GM19324 (cell line): ENCODE results near the gene PYHIN1.
"Not testable (repeated sequence)": the region's sequence is repeated elsewhere in the genome, so short reads cannot be mapped to it uniquely, and the experiment has no call there.

Source experiments
- ATAC-seq: cut with Tn5 transposase; IDR thresholded peaks from one replicate; pipeline ENCODE4 v1.9.1; 2021; ENCODE audit warnings: mild to moderate bottlenecking, moderate library complexity; ENCODE audit not compliant: unreplicated experiment, low FRiP score

The PYHIN1 gene

DNA sequence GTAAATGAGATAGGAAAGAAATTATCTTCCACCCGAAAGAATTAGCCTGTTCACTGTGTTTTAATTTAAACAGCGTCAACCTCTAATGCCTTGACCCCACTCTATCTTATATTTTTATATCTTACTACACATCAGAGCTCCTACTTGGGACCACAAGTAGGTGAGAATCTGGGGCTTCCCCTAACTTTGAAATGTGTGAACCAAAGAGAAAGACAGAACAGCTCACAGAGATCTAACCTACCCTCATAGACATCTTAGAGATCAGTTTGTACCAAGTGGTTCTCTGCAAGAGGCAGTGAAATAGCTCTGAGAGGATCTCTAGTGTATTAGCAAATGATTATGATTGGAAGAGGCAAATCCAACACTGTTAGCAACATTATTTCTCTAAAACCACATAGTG, 47.4 kb downstream of the PYHIN1 start:
- ATAC-seq: no peak

DNA sequence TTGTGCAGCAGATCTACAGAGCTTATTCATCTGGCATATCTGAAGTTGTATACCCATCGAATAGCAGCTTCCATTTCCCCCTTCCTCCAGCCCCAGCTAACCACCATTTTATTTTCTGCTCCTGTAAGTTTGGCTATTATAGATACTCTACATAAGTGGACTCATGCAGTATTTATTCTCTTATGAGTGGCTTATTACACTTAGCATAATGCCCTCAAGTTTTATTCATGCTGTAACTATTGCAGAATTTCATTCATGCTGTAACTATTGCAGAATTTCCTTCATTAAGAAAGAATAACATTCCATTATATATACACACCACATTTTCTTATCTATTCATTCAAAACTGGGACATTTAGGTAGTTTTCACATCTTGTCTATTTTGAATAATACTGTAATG, 47.9 kb downstream of the PYHIN1 start:
- no peak for ATAC-seq

DNA sequence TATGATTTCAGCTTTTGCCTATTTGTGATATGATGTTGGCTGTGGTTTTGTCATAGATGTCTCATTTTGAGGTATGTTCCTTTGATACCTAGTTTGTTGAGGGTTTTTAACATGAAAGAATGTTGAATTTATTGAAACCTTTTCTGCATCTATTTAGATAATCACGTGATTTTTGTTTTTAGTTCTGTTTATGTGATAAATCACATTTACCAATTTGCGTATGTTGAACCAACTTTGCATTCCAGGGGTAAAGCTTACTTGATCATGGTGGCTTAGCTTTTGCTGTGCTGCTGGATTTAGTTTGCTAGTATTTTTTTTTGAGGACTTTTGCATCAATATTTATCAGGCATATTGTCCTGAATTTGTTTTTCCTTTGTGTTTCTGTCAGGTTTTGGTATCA, 51.9 kb downstream of the PYHIN1 start:
- no peak for ATAC-seq

DNA sequence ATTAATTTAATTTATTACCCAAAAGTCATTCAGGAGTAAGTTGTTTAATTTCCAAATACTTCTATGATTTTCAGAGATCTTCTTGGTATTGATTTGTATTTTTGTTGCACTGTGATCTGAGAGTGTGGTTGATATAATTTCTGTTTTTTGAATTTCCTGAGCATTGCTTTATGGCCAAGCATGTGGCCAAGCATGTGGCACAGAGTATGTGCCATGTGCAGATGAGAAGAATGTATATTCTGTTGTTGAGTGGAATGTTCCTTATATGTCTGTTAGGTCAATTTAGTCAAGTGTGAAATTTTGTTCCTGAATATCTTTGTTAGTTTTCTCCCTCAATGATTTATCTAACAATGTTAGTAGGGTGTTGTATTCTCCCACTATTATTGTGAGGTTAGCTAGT, 53.0 kb downstream of the PYHIN1 start:
- ATAC-seq: no peak

DNA sequence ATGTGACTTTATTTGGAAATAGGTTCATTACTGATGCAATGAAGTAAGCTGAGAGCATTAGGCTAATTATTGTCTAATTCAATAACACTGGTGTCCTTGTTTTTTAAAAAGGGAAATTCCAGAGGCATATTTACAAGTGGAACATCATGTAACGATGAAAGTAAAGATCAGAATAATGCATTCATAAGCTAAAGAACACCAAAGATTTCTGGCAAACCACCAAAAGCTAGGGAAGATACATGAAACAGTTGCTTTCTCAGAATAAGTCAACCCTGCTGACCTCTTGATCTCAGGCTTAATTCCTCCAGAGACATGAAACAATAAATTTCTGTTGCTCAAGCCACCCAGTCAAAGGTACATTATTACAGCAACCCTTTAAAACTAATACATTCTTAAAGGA, 58.1 kb downstream of the PYHIN1 start:
- ATAC-seq: no peak

DNA sequence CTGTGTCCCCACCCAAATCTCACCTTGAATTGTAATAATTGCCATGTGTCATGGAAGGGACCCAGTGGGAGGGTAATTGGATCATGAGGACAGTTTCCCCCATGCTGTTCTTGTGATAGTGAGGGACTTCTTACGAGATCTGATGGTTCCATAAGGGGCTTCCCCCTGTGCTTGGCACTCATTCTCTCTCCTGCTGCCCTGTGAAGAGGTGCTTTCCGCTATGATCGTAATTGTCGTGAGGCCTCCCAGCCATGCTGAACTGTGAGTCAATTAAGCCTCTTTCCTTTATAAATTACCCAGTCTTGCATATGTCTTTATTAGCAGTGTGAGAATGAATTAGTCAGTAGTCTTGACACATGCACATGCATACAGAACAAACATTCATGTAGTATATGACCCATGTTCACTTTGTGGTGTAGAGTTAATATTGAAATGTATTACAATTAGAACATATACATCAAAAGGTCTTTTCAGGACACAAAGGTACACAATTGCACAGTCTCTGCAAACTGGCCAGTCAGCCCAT, 61.5 kb downstream of the PYHIN1 start:
- ATAC-seq: no peak

DNA sequence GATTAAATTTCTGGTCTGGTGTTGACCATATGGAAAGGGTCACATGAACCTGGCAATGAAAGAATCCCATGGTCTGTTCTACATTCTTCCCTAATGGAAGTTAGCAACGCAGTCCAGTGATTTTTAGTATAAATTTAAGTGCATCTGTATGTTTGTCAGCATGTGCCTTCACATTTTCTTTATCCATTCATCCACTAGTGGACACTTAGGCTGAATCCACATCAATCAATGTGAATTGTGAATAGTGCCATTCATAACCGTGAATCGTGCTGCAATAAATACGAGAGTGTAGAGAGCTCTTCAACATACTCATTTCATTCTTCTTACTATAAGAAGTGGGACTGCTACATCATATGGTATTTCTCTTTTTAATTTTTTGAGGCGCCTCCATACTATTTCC, 65.6 kb downstream of the PYHIN1 start:
- ATAC-seq: no peak

DNA sequence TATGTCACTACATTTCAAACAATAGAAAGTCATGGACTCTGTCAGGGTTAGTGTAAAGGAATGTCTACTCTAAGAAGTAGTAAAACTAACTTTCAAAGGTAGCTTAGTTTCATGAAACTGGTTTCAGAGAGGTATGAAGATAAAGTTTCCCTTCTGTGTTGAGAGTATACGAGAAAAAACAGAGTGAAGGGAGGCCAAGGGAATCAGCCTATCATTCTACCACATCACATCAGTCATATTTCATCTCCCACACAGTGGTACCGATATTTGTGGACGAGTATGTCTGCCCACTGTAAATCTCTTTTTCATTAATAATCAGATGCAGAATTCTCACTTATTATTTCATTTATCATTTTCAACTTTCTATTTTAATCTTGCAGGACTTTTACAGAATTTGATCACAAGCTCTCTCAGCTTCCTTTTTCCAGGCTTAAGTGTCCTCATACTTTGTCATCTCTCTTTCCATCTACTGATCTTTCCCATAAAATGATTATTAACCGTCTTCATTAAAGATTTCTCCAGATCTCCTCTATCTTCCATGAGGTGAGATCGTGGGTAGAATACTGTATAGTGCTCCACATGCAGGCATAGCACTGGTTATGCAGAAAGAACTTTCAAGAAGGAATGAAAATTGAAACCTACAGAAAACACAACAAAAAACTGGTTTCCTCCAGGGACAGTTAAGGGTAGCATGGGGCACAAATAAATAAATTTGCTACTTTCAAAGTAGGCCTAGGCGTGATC, 66.9 kb downstream of the PYHIN1 start:
- peak; percentile 18 for ATAC-seq

DNA sequence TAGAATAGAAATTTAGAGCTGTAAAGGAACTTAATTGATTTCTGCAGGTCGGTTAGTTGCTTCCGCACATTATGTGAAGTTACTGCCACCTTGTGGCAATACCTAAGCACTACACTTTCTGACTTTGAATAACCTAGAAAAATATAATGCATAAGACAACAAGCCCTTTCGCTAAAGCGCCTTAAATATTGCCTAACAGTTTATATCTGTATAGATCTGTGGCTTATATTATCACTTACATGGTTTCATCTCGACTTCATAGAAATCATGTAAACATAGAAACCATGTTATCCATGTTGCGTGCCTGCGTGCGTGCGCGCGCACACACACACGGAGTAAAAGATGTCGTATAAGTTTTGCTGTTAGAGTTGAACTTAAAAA, 67.4 kb downstream of the PYHIN1 start:
- peak; percentile 52 for ATAC-seq

DNA sequence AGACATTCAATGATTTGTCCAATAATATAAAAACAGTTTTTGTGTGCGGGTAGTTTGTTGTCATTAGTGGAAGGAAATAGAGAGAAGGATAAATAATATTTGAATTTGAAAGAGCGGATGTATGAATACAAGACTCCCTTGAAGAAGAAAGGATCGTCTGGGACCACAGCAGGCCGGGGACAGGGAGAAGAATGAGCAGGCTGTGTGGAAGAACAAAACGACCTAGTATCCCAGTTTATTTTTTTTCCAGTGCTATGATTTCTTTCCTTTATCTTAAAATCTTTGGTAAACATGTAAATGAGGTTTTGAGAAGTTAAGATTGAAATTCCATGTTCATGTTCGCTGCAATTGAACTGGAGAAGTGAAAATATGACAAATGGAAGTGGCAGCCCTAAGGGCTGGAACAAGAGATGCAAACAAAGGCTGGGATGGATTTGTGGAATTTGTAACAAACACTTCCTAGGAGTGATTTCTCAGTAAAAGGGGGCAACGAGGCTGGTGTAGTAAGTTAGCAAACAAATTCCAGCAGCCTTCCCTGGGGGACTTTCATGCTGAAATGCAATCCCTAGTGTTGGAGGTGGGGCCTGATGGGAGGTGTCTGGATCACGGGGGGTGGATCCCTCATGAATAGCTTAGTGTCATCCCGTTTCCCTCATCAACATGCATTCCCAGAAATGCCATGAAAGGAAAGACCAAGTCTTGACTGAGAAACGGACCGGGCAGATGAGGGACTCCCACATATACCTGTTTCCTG, 68.1 kb downstream of the PYHIN1 start:
- no peak for ATAC-seq

DNA sequence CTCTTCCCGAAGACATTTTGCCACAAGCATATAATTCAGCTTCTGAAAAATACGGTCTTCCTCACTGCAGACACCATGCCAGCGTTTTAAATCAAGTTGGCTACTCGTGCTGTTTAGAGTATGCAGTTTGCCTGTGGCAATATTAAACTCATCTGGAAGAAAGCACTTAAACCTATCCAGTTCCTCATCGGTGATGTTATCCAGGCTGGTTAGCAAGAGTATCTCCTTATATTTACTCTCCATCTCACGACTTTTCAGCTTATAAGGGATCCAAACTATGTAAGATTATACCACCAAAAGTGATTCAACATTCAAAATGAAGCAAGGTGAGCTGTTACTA, 68.7 kb downstream of the PYHIN1 start:
- ATAC-seq: no peak

DNA sequence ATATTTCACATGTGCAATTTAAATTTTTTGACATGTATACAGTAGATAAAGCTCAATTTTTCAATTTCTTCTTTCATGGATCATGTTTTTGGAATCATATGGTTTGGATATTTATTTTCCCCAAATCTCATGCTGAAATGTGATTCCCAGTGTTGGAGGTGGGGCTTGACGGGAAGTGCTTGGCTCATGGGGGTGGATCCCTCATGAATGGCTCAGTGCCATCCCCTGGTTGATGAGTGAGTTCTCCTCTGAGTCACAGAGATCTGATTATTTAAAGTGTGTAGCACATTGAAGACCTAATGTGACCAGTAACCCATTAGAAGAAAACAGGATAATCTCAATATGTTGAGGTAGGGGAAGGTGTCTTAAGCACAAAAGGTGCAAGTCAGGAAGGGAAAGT, 69.3 kb downstream of the PYHIN1 start:
- ATAC-seq: no peak

DNA sequence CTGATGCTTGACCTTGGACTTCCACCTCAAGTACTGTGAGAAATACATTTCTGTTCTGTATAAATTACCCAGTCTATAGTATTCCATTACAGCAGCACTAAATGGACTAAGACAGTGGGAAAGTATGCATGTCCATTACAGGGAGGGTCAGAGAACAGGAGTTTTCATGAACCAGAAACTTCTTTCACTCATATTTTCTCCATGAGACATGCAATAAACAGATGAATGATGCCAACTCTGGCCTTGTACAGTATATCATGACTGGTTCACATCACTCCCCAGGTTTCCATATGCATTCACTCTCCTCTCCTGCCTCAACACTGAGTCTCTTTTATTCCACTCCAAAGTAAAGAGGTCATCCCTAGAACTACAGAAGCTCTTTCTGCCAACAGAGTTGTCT, 73.8 kb downstream of the PYHIN1 start:
- no peak for ATAC-seq

DNA sequence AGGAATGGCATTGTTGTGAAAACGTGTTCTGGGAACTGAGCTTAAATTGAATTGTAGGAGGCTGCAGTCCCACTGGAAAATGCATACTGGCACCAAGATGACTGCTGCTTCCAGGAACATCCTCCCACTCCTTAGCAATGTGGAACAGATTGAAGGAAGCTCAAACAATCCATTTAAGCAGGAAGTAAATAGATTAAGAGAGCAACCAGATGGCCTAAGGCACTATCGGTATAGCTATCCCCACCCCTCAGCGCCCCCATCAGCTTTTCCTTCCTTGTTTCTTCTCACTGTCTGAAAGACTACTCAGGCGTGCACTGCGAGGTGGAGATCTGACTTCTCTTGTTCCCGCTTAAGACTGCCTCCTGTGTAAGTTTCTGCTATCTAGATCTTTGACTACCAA, 74.3 kb downstream of the PYHIN1 start:
- ATAC-seq: no peak

DNA sequence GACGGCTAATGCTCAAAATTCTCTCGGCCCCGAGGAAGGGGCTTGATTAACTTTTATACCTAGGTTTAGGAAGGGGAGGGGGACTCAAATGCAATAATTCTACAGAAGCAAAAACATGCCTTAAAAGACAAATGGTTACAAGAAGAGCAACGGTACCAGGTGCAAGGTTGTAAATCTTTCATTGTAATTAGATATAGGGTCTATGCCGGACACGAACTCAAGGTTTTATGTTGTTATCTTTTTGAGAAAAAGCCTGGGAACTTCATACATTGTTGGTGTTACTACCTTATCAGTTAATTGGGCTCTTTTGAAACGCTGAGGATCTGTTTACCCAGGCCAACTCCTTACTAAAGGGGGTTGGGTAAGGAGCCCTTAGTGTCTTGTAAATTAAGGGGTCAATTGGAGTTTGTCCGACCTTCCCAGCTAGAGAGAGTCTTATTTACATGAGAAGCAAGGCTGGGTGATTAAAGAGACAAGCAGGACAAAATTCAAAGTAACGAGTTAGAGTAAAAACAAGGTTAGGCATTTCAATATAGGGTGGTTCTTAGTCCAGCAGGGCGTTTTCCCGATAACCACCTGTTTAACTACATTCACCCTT, 75.0 kb downstream of the PYHIN1 start:
- ATAC-seq: not testable (repeated sequence)

DNA sequence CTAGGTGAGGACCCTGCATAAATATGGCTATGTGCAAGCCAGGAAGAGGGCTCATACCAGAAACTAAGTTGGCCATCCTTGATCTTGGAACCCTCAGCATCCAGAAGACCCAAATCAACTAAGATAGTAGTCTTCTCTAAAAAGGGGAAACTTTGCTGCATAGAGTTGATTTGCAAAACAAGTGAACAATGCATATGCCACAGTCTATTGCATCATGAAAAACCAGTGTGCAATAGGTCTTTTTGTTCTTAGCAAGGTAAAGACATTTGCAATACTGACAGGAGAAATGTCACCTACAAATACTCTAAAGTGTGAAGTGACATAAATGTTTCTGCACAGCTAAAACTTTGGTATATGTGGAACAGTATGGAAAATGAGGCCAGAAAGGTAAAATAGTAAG, 76.4 kb downstream of the PYHIN1 start:
- ATAC-seq: no peak

DNA sequence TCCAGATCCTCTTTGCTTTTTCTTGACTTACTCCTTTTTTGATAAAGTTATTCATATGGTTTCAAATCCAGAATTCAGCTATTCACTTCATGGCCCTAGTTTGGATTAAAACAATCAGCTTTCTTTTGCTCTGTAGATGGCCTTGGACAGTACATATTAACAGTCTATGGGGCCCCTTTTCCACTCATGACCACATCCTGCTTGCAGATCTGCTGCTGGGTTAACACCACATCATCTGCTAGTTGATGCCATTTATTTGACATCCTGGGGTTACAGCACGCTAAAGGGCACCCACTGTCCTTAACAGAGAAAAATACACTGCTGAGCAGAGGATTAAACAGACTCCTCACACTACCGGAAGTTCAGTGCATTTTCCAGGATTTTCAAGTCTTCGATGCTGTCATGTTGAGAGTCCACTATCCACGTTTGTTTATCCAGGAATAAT, 77.4 kb downstream of the PYHIN1 start:
- peak; percentile 71 for ATAC-seq

DNA sequence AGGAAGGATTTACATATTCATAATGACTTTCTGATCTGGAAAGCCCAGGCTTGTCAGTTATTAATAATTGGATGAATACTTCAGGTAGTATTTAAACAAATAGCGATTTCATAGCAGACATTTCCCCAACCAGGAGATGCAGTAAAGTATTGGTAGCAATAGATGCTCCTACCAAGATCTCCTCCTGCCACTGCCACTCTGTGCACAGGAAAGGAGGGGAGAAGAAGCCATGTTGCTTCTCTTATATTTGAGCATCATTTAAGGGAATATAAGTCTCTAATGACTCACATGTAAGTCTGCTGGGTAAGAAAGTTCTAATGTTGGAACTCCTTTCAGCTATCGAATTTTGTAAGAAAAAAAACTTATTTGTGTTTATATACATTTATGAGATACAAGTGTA, 77.9 kb downstream of the PYHIN1 start:
- ATAC-seq: no peak

DNA sequence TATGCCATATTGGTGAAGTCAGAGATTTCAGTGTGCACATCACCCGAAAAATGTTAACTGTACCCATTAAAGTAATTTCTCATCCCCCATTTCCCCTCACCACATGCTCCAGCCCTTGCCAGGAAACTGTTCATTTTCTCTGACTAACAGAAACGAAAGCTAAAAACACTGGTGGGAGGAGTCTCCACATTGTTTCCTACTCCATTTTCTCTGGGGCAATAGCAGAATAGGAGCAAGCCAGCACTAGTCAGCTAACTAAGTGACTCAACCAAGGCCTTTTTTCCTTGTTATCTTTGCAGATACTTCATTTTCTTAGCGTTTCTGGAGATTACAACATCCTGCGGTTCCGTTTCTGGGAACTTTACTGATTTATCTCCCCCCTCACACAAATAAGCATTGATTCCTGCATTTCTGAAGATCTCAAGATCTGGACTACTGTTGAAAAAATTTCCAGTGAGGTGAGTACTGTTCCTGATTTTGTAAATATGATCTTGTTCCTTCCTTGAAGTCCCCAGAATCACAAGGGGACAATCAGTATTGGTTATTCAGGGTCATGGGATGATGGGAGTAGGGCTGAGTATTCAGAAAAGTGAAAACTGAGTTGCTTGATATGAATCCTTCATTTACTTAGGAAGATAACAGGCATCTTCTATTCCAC, 78.5 kb downstream of the PYHIN1 start, which contains the start of gene IFI16:
IFI16 (plus strand) TSS at position 204 of the 658 bp plus-strand sequence. CDS start 4,774 bp downstream, outside the sequence.
- peak; percentile 60 for ATAC-seq

DNA sequence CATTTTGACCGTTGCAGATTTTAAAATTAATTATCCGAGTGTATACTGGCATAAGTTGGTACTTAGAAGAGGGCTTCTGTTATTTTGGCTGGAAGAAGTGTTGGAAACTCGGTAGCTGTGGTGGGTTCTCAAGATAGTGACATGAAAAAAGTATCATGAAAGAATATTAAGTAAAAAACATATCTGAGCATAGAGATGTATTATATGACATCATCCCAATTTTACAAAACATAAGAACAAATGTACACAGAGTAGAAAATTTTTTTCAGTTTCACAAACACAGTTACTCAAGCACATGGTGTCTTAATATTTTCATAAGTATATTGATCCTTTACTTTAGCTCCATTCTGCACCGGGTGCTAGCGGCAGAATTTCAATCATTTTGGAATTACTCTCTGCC, 79.0 kb downstream of the PYHIN1 start:
- ATAC-seq: no peak

DNA sequence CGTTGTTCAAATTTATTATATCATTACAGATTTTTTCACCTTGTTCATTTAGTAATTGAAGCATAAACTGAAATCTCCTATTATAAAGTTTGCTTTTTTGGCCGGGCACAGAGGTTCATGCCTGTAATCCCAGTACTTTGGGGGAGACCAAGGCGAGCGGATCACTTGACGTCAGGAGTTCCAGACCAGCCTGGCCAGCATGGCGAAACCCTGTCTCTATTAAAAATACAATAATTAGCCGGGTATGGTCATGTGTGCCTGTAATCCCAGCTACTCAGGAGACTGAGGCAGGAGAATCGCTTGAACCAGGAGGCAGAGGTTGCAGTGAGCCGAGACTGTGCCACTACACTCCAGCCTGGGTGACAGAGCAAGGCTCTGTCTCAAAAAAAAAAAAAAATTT, 79.6 kb downstream of the PYHIN1 start:
- ATAC-seq: not testable (repeated sequence)
